H1 (cell line): ENCODE measurements around the gene ONECUT2. TPM values are rescaled to one million over a fixed set of nuclear protein-coding genes. Genes with fewer than 3 reads are reported as not detected.

Experiments
- CTCF ChIA-PET: fragments of 300-600 bp; sonication (Branson Sonifier 250); formaldehyde crosslinking; loops from one replicate; lab custom pipeline; 2021; ENCODE audit not compliant: partially characterized antibody; lab: Charles Lee
- POLR2A ChIA-PET: fragments of 300-600 bp; sonication (Branson Sonifier 250); formaldehyde crosslinking; loops from one replicate; lab custom pipeline; 2021; ENCODE audit warnings: inconsistent platforms; ENCODE audit not compliant: partially characterized antibody; lab: Charles Lee
- DNase-seq, 2 experiments: peaks; one replicate each; pipeline versions ENCODE4 v3.0.0 to v3.0.0-alpha.2; 2010 to 2022; ENCODE audit warnings: low spot score in 2 of 2, low read depth in 1 of 2, mixed read lengths in 1 of 2
- FAIRE-seq: peaks from 2 replicates; lab custom pipeline; 2011; peaks lifted over from hg19 to GRCh38; lab: Jason Lieb, UNC
- H2AFZ ChIP-seq: 2 replicates; pipeline ENCODE4 v1.8.1; 2012; ENCODE audit warnings: low read length, inconsistent platforms
- H2AK5ac ChIP-seq: 2 replicates; pipeline ENCODE4 v1.6.1; 2013; ENCODE audit warnings: low read depth, low read length
- H2BK120ac ChIP-seq: replicated peaks from 2 replicates; pipeline ENCODE3; 2013; ENCODE audit warnings: low read depth, low read length, inconsistent platforms
- H2BK12ac ChIP-seq: 2 replicates; pipeline ENCODE4 v1.6.1; 2013; ENCODE audit warnings: low read depth, low read length
- H2BK15ac ChIP-seq: 2 replicates; pipeline ENCODE4 v1.6.1; 2013; ENCODE audit warnings: low read length
- H2BK20ac ChIP-seq: 2 replicates; pipeline ENCODE4 v1.6.1; 2013; ENCODE audit warnings: low read length
- H2BK5ac ChIP-seq: 2 replicates; pipeline ENCODE4 v1.6.1; 2013; ENCODE audit warnings: low read depth, low read length
- H3K14ac ChIP-seq: 2 replicates; pipeline ENCODE4 v1.6.1; 2013; ENCODE audit warnings: inconsistent platforms; ENCODE audit not compliant: insufficient read length
- H3K18ac ChIP-seq: 2 replicates; pipeline ENCODE4 v1.6.1; 2013; ENCODE audit warnings: low read length; ENCODE audit errors: extremely low read depth
- H3K23ac ChIP-seq: 2 replicates; pipeline ENCODE4 v1.6.1; 2013; ENCODE audit warnings: inconsistent platforms; ENCODE audit not compliant: insufficient read length
- H3K23me2 ChIP-seq: 2 replicates; pipeline ENCODE4 v1.6.1; 2013; ENCODE audit warnings: low read depth, low read length
- H3K27ac ChIP-seq: 2 replicates; pipeline ENCODE4 v1.6.1; 2011; ENCODE audit warnings: low read depth, low read length, inconsistent platforms
- H3K27me3 ChIP-seq, 4 experiments: replicated peaks in 1 of 4; 1 replicate in 1 of 4; 2 replicates in 3 of 4; pipeline versions ENCODE4 v1.6.1 to v1.8.1; 2011 to 2013; ENCODE audit warnings: low read length in 3 of 4, mild to moderate bottlenecking in 3 of 4, inconsistent platforms in 2 of 4, mixed read lengths in 2 of 4, moderate library complexity in 1 of 4; ENCODE audit not compliant: control insufficient read depth in 3 of 4, insufficient read depth in 3 of 4; ENCODE audit errors: extremely low read depth in 1 of 4
- H3K36me3 ChIP-seq, 4 experiments: 2 replicates each; pipeline versions ENCODE4 v1.6.1 to v1.8.1; 2011 to 2013; ENCODE audit warnings: mild to moderate bottlenecking in 4 of 4, low read length in 3 of 4, moderate library complexity in 2 of 4, control low read depth in 1 of 4, inconsistent platforms in 1 of 4; ENCODE audit not compliant: insufficient read depth in 4 of 4, control insufficient read depth in 2 of 4
- H3K4ac ChIP-seq: replicated peaks from 2 replicates; pipeline ENCODE3; 2013; ENCODE audit warnings: low read length, low read depth, mixed read lengths, inconsistent platforms; ENCODE audit not compliant: insufficient read length
- H3K4me1 ChIP-seq, 4 experiments: replicated peaks in 1 of 4; 1 replicate in 1 of 4; 2 replicates in 3 of 4; pipeline versions ENCODE4 v1.6.1 to v1.8.1; 2011 to 2013; ENCODE audit warnings: low read length in 3 of 4, inconsistent platforms in 2 of 4, mixed read lengths in 1 of 4; ENCODE audit not compliant: insufficient read depth in 4 of 4, control insufficient read depth in 3 of 4
- H3K4me2 ChIP-seq, 2 experiments: 2 replicates each; pipeline versions ENCODE4 v1.6.1 to v1.8.1; 2011 to 2013; ENCODE audit warnings: low read depth in 2 of 2, low read length in 2 of 2, control low read depth in 1 of 2, inconsistent platforms in 1 of 2, mild to moderate bottlenecking in 1 of 2; ENCODE audit not compliant: insufficient read depth in 1 of 2
- H3K4me3 ChIP-seq, 4 experiments: fragments of 200-600, 300-600 bp in 1 of 4; sonication (generic), shearing (Covaris generic), sonication (Bioruptor Twin) in 1 of 4; 2 replicates each; pipeline versions ENCODE4 v1.5.1 to v1.8.1; 2011 to 2016; ENCODE audit warnings: low read length in 4 of 4, low read depth in 3 of 4, control low read depth in 2 of 4, inconsistent platforms in 2 of 4, mild to moderate bottlenecking in 2 of 4, mixed read lengths in 1 of 4, moderate library complexity in 1 of 4; ENCODE audit not compliant: insufficient read depth in 2 of 4; ENCODE audit errors: extremely low read depth in 1 of 4
- H3K56ac ChIP-seq: replicated peaks from 2 replicates; pipeline ENCODE3; 2013; ENCODE audit warnings: low read depth, mild to moderate bottlenecking, mixed read lengths, low read length, inconsistent platforms; ENCODE audit not compliant: insufficient read length
- H3K79me1 ChIP-seq: 2 replicates; pipeline ENCODE4 v1.6.1; 2013; ENCODE audit warnings: low read depth, low read length, control low read depth
- H3K79me2 ChIP-seq, 2 experiments: 2 replicates each; pipeline versions ENCODE4 v1.6.1 to v1.8.1; 2012 to 2013; ENCODE audit warnings: low read length in 2 of 2, mild to moderate bottlenecking in 2 of 2, inconsistent platforms in 1 of 2; ENCODE audit not compliant: insufficient read depth in 2 of 2, control insufficient read depth in 1 of 2
- H3K9ac ChIP-seq, 4 experiments: replicated peaks in 1 of 4; 1 replicate in 1 of 4; 2 replicates in 3 of 4; pipeline versions ENCODE4 v1.6.1 to v1.8.1; 2011 to 2013; ENCODE audit warnings: low read depth in 3 of 4, low read length in 3 of 4, control low read depth in 2 of 4, mild to moderate bottlenecking in 2 of 4, moderate library complexity in 2 of 4, inconsistent platforms in 1 of 4; ENCODE audit errors: extremely low read depth in 1 of 4
- H3K9me3 ChIP-seq, 2 experiments: 2 replicates each; pipeline versions ENCODE4 v1.6.1 to v1.8.1; 2012 to 2013; ENCODE audit warnings: mild to moderate bottlenecking in 2 of 2, moderate library complexity in 2 of 2, control low read depth in 1 of 2, inconsistent platforms in 1 of 2, low read depth in 1 of 2, low read length in 1 of 2, mixed read lengths in 1 of 2; ENCODE audit not compliant: insufficient read depth in 2 of 2
- H4K20me1 ChIP-seq, 2 experiments: replicated peaks in 1 of 2; 2 replicates each; pipeline versions ENCODE3 to v1.8.1; 2011 to 2013; ENCODE audit warnings: inconsistent platforms in 2 of 2, low read length in 2 of 2, mild to moderate bottlenecking in 1 of 2; ENCODE audit not compliant: insufficient read depth in 2 of 2, control insufficient read depth in 1 of 2
- H4K5ac ChIP-seq: 2 replicates; pipeline ENCODE4 v1.6.1; 2013; ENCODE audit warnings: low read length, low read depth, mixed read lengths, inconsistent platforms; ENCODE audit not compliant: insufficient read length
- H4K8ac ChIP-seq: 2 replicates; pipeline ENCODE4 v1.8.0; 2013; ENCODE audit warnings: mild to moderate bottlenecking, moderate library complexity, low read length, inconsistent platforms; ENCODE audit not compliant: insufficient read depth; ENCODE audit errors: extremely low read depth
- H4K91ac ChIP-seq: replicated peaks from 2 replicates; pipeline ENCODE3; 2013; ENCODE audit warnings: low read length, mixed read lengths, inconsistent platforms; ENCODE audit not compliant: insufficient read length
- WGBS, 2 experiments: shearing (Covaris generic) in 1 of 2; methylation state at CpG; one replicate each; pipeline versions ENCODE4 v1.1.6 to v1.1.7; 2013 to 2015; ENCODE audit warnings: low lambda C conversion rate in 2 of 2, mixed read lengths in 2 of 2, inconsistent platforms in 1 of 2, low coverage in 1 of 2, missing lambda C conversion rate in 1 of 2; ENCODE audit not compliant: insufficient replicate concordance in 2 of 2, insufficient coverage in 1 of 2, insufficient read length in 1 of 2; ENCODE audit errors: extremely low coverage in 1 of 2, missing lambda C conversion rate in 1 of 2; 5-methylcytosine and 5-hydroxymethylcytosine counted together
- polyA plus RNA-seq, 7 experiments: library from polyadenylated mRNA; depleted of rRNA in 3 of 7; stranded (reverse) in 5 of 7; unstranded in 2 of 7; fragments of >200 nt in 5 of 7; fragments of 200-250 nt in 2 of 7; gene quantifications; 1 replicate in 5 of 7; 2 replicates in 1 of 7; 4 replicates in 1 of 7; pipeline versions ENCODE4 v1.2.1 to v1.2.3, GENCODE V29; 2011 to 2013; ENCODE audit warnings: missing spikeins in 2 of 7, mixed read lengths in 2 of 7
- total RNA-seq: library from RNA; stranded (reverse); fragmentation: NEBNext Ultra II Directional; extraction: Animal tissue kit (Norgen Biotek cat#: 25700); gene quantifications from 2 replicates; pipeline ENCODE4 v1.2.1, GENCODE V29; 2021
- TF ChIP-seq, protein P1 (sequence below): IDR thresholded peaks from 2 replicates; pipeline ENCODE4 v1.6.1; 2012; ENCODE audit warnings: inconsistent platforms

The ONECUT2 gene
- total and polyA plus RNA-seq, 2 of the 8 experiments (the other 6 are each of a cell fraction or from before 2014, with no cell fraction given) = 0.38 to 1.9 TPM

GRCh38 chr18:57461652-57462269 is 26.6 kb downstream of the ONECUT2 start:
- H2BK12ac ChIP-seq = no peak overlapping the region
- H3K27ac ChIP-seq = no peak overlapping the region
- H3K4ac ChIP-seq = no peak overlapping the region
- 89% methylated on average over 3 of the region's 3 CpGs; no CpG with 5 or more reads in 1 of the 2 experiments for WGBS, 2 experiments
- no peak for DNase-seq
- H4K5ac ChIP-seq = no peak overlapping the region
- TF ChIP-seq, protein P1, sequence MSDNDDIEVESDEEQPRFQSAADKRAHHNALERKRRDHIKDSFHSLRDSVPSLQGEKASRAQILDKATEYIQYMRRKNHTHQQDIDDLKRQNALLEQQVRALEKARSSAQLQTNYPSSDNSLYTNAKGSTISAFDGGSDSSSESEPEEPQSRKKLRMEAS = no peak
- H4K91ac ChIP-seq = no peak overlapping the region
- H3K79me1 ChIP-seq = no peaks in the 10 kb centered on the region
- H3K4me3 ChIP-seq = no peak overlapping the region
- no peaks in the 10 kb centered on the region for H3K27me3 ChIP-seq
- FAIRE-seq = no peak
- H3K4me2 ChIP-seq = no peak overlapping the region
- H3K56ac ChIP-seq = no peak overlapping the region
- ChIA-PET POLR2A (no interaction called here), CTCF (interaction anchor here (1.0 kb wide), 1 partner anchor 15 kb away, joined by 3 read pairs; no protein-coding TSS in a partner anchor)
- no peaks in the 10 kb centered on the region for H3K4me1 ChIP-seq
- H4K8ac ChIP-seq = no peak overlapping the region
- H2AK5ac ChIP-seq = no peak overlapping the region
- no peak overlapping the region for H3K14ac ChIP-seq
- no peak overlapping the region for H2AFZ ChIP-seq
- no peak overlapping the region for H2BK5ac ChIP-seq
- no peak overlapping the region for H2BK15ac ChIP-seq
- H3K23ac ChIP-seq = no peak overlapping the region
- no peaks in the 10 kb centered on the region for H4K20me1 ChIP-seq
- no peaks in the 10 kb centered on the region for H3K9me3 ChIP-seq
- H2BK20ac ChIP-seq = no peak overlapping the region
- no peak overlapping the region for H3K18ac ChIP-seq
- H3K23me2 ChIP-seq = no peaks in the 10 kb centered on the region
- H3K9ac ChIP-seq = no peak overlapping the region
- H2BK120ac ChIP-seq = no peak overlapping the region
- no peaks in the 10 kb centered on the region for H3K36me3 ChIP-seq
- no peaks in the 10 kb centered on the region for H3K79me2 ChIP-seq
